ENCODE data around the gene EEF1AKMT3. TPM values are rescaled to one million over a fixed set of nuclear protein-coding genes. Genes with fewer than 3 reads are reported as not detected.

Gene EEF1AKMT3
- total RNA-seq, 1 experiment from 2014 or later, result 5.0 TPM

DNA sequence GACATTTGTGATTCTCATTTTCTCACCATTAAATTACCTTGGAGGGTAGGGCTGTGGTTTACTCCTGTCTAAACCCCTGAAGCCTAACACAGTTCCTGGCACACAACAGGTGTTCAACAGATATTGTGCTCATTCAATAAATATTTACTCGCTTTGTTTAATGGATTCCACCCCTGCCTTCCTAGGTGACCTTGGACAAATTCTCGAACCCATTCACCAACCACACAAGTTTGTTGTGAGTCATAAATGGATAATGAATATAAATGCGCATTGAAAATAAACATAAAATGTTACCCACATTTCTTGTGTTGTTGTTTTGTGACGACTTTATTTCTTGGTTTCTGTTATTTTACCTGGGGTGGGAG lies 9.8 kb downstream of the EEF1AKMT3 start:
- Histone ChIP-seq H3K4me3 (replicated peaks in 1 of 2; ENCODE audit: low read depth in 1 of 2, low read length in 2 of 2) (peak overlapping the region; percentile 98 to 100), H3K27me3 (ENCODE audit: insufficient read depth, low read length) (no peaks in the 10 kb centered on the region), H3K4me1 (ENCODE audit: control insufficient read depth in 1 of 2, insufficient read depth in 2 of 2, low read length in 2 of 2) (peaks cover 6 to 10% of the 10 kb centered on the region in 2 experiments), H3K36me3 (ENCODE audit: control insufficient read depth in 1 of 2, insufficient read depth in 2 of 2, low read length in 2 of 2) (peaks cover 13 to 19% of the 10 kb centered on the region in 2 experiments; a peak in 3 of 4 replicates), H2AFZ (ENCODE audit: low read depth, low read length, poor library complexity, severe bottlenecking) (no peak overlapping the region), H3K79me2 (ENCODE audit: insufficient read depth, low read length) (peaks cover 44% of the 10 kb centered on the region), H3K4me2 (ENCODE audit: low read length) (peak overlapping the region; percentile 74), H3K9me2 (ENCODE audit: insufficient read depth) (no peaks in the 10 kb centered on the region), H4K20me1 (ENCODE audit: insufficient read depth) (no peaks in the 10 kb centered on the region), H3K9me3 (ENCODE audit: control insufficient read depth in 1 of 2, insufficient read depth in 1 of 2, low read depth in 1 of 2, low read length in 2 of 2) (no peaks in the 10 kb centered on the region), H3K9ac (ENCODE audit: low read length) (peak overlapping the region; percentile 1; the same call in 1 of the 2 replicates), H3K27ac (ENCODE audit: low read depth, low read length) (no peak overlapping the region)
- ATAC-seq, result peak; percentile 18
- intact Hi-C loops (cut with micrococcal nuclease), result loop anchor here (1.0 kb wide), 1 partner anchor 10 kb away; the partner anchor contains the start of genes EEF1AKMT3 and METTL1
- no TSS peak for BruUV-seq (replicated peaks)
- ChIA-PET RAD21 (ENCODE audit: low non-redundant PET in 1 of 2, low total read pairs in 2 of 2, uncharacterized antibody in 2 of 2, unreplicated experiment in 2 of 2) (no interaction called here), CTCF (interaction anchor here (1.1 to 1.2 kb wide), 3 partner anchors 10 to 23 kb away, joined by 3 to 6 read pairs (median 4); partner anchors contain the start of genes EEF1AKMT3 and METTL1), POLR2A (interaction anchor here (1.7 kb wide), 1 partner anchor 15 kb away, joined by 5 read pairs; the partner anchor contains the start of gene CYP27B1)
- DNase-seq (ENCODE audit: low read depth, low spot score), result no peak
- TF ChIP-seq EGR1 (IDR thresholded peaks at IDR 0.05; ENCODE audit: low read depth) (no peak), SRF (IDR thresholded peaks at IDR 0.05; ENCODE audit: low read depth) (no peak), SIN3A (IDR thresholded peaks at IDR 0.05; ENCODE audit: low read depth) (no peak), ZNF274 (IDR thresholded peaks at IDR 0.05; ENCODE audit: low read depth, low read length) (no peak), RAD21 (IDR thresholded peaks at IDR 0.05; ENCODE audit: low read depth) (no peak), YY1 (IDR thresholded peaks at IDR 0.05; ENCODE audit: extremely low read depth, insufficient replicate concordance, low read depth, low read length) (no peak), CBX3 (IDR thresholded peaks at IDR 0.05; ENCODE audit: low read depth) (no peak), CEBPB (IDR thresholded peaks at IDR 0.05; ENCODE audit: low read depth) (no peak), EZH2phosphoT487 (IDR thresholded peaks at IDR 0.05; ENCODE audit: borderline replicate concordance) (no peak), ELF1 (IDR thresholded peaks at IDR 0.05; ENCODE audit: borderline replicate concordance, low read depth) (no peak), POLR2AphosphoS5 (IDR thresholded peaks at IDR 0.05; ENCODE audit: low read depth, low read length) (no peak)
- TF ChIP-seq, protein P1, sequence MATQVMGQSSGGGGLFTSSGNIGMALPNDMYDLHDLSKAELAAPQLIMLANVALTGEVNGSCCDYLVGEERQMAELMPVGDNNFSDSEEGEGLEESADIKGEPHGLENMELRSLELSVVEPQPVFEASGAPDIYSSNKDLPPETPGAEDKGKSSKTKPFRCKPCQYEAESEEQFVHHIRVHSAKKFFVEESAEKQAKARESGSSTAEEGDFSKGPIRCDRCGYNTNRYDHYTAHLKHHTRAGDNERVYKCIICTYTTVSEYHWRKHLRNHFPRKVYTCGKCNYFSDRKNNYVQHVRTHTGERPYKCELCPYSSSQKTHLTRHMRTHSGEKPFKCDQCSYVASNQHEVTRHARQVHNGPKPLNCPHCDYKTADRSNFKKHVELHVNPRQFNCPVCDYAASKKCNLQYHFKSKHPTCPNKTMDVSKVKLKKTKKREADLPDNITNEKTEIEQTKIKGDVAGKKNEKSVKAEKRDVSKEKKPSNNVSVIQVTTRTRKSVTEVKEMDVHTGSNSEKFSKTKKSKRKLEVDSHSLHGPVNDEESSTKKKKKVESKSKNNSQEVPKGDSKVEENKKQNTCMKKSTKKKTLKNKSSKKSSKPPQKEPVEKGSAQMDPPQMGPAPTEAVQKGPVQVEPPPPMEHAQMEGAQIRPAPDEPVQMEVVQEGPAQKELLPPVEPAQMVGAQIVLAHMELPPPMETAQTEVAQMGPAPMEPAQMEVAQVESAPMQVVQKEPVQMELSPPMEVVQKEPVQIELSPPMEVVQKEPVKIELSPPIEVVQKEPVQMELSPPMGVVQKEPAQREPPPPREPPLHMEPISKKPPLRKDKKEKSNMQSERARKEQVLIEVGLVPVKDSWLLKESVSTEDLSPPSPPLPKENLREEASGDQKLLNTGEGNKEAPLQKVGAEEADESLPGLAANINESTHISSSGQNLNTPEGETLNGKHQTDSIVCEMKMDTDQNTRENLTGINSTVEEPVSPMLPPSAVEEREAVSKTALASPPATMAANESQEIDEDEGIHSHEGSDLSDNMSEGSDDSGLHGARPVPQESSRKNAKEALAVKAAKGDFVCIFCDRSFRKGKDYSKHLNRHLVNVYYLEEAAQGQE (IDR thresholded peaks at IDR 0.05; ENCODE audit: low read depth), result no peak
- TF ChIP-seq, protein P2, sequence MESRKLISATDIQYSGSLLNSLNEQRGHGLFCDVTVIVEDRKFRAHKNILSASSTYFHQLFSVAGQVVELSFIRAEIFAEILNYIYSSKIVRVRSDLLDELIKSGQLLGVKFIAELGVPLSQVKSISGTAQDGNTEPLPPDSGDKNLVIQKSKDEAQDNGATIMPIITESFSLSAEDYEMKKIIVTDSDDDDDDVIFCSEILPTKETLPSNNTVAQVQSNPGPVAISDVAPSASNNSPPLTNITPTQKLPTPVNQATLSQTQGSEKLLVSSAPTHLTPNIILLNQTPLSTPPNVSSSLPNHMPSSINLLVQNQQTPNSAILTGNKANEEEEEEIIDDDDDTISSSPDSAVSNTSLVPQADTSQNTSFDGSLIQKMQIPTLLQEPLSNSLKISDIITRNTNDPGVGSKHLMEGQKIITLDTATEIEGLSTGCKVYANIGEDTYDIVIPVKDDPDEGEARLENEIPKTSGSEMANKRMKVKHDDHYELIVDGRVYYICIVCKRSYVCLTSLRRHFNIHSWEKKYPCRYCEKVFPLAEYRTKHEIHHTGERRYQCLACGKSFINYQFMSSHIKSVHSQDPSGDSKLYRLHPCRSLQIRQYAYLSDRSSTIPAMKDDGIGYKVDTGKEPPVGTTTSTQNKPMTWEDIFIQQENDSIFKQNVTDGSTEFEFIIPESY (IDR thresholded peaks at IDR 0.05; ENCODE audit: extremely low read depth, insufficient replicate concordance, low read length), result no peak
- TF ChIP-seq, protein P3, sequence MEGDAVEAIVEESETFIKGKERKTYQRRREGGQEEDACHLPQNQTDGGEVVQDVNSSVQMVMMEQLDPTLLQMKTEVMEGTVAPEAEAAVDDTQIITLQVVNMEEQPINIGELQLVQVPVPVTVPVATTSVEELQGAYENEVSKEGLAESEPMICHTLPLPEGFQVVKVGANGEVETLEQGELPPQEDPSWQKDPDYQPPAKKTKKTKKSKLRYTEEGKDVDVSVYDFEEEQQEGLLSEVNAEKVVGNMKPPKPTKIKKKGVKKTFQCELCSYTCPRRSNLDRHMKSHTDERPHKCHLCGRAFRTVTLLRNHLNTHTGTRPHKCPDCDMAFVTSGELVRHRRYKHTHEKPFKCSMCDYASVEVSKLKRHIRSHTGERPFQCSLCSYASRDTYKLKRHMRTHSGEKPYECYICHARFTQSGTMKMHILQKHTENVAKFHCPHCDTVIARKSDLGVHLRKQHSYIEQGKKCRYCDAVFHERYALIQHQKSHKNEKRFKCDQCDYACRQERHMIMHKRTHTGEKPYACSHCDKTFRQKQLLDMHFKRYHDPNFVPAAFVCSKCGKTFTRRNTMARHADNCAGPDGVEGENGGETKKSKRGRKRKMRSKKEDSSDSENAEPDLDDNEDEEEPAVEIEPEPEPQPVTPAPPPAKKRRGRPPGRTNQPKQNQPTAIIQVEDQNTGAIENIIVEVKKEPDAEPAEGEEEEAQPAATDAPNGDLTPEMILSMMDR (IDR thresholded peaks at IDR 0.05 in 2 of 3, conservative IDR thresholded peaks at IDR 0.05 in 1 of 3; ENCODE audit: borderline replicate concordance in 1 of 3, insufficient read depth in 1 of 3, low read depth in 2 of 3, low read length in 2 of 3), result no peak

Measured in HCT116 (cell line).